Measurements from ENCODE around the gene PEX16.

Gene PEX16

GRCh38 chr11:45948356-45948755 lies 30.7 kb upstream of the PEX16 start:
- no peak overlapping the region for H3K4me3 ChIP-seq (ENCODE audit: low read depth, low read length)
- no peak for TF ChIP-seq CTCF (IDR thresholded peaks at IDR 0.05; ENCODE audit: low read depth, low read length, missing control alignments)
- no peak for DNase-seq (ENCODE audit: low read depth)

GRCh38 chr11:45947885-45948284 lies 30.2 kb upstream of the PEX16 start:
- no peak overlapping the region for H3K4me3 ChIP-seq (ENCODE audit: low read depth, low read length)
- no peak for TF ChIP-seq CTCF (IDR thresholded peaks at IDR 0.05; ENCODE audit: low read depth, low read length, missing control alignments)
- no peak for DNase-seq (ENCODE audit: low read depth)

GRCh38 chr11:45945397-45945999 lies 27.8 kb upstream of the PEX16 start:
- TF ChIP-seq CTCF (IDR thresholded peaks at IDR 0.05; ENCODE audit: low read depth, low read length, missing control alignments): no peak
- no peak for DNase-seq (ENCODE audit: low read depth)
- H3K4me3 ChIP-seq (ENCODE audit: low read depth, low read length): no peak overlapping the region

- no peak for DNase-seq (ENCODE audit: low read depth)
- H3K4me3 ChIP-seq (ENCODE audit: low read depth, low read length): no peak overlapping the region
- TF ChIP-seq CTCF (IDR thresholded peaks at IDR 0.05; ENCODE audit: low read depth, low read length, missing control alignments): no peak
Measured at GRCh38 chr11:45942381-45942780, 24.7 kb upstream of the PEX16 start.

- DNase-seq (ENCODE audit: low read depth): no peak
- no peak overlapping the region for H3K4me3 ChIP-seq (ENCODE audit: low read depth, low read length)
- no peak for TF ChIP-seq CTCF (IDR thresholded peaks at IDR 0.05; ENCODE audit: low read depth, low read length, missing control alignments)
Measured at GRCh38 chr11:45941285-45941684, 23.6 kb upstream of the PEX16 start.

GRCh38 chr11:45939836-45940235 lies 22.2 kb upstream of the PEX16 start:
- no peak for DNase-seq (ENCODE audit: low read depth)
- no peak overlapping the region for H3K4me3 ChIP-seq (ENCODE audit: low read depth, low read length)

More at GRCh38 chr11:45939836-45940235, 22.2 kb upstream of the PEX16 start:
- TF ChIP-seq CTCF (IDR thresholded peaks at IDR 0.05; ENCODE audit: low read depth, low read length, missing control alignments): no peak

All from GM12864 (cell line).